ENCODE data around the gene OR2Y1. TPM values are rescaled to one million over a fixed set of nuclear protein-coding genes. Genes with fewer than 3 reads are reported as not detected.
A peak's percentile ranks its signal among the peaks of the same experiment; 100 is the strongest.
"Not testable (repeated sequence)": the region's sequence is repeated elsewhere in the genome, so short reads cannot be mapped to it uniquely, and the experiment has no call there.

The OR2Y1 gene
- total RNA-seq, 1 donor from 2014 or later = not detected

GRCh38 chr5:180739271-180739670 lies 587 bp downstream of the OR2Y1 start:
- DNase-seq = no peak

GRCh38 chr5:180736536-180736935 lies 3.3 kb downstream of the OR2Y1 start:
- DNase-seq = no peak

GRCh38 chr5:180724944-180725343 lies 14.9 kb downstream of the OR2Y1 start:
- no peak for DNase-seq

GRCh38 chr5:180723936-180724335 lies 15.9 kb downstream of the OR2Y1 start:
- DNase-seq = no peak

GRCh38 chr5:180720486-180720885 lies 19.4 kb downstream of the OR2Y1 start:
- DNase-seq = no peak

- no peak for DNase-seq
Observed at GRCh38 chr5:180719781-180720180, 20.1 kb downstream of the OR2Y1 start.

- peak; percentile 63 for DNase-seq
Observed at GRCh38 chr5:180718810-180719453, 20.9 kb downstream of the OR2Y1 start.

- DNase-seq = no peak
Observed at GRCh38 chr5:180717989-180718388, 21.9 kb downstream of the OR2Y1 start.

- no peak for DNase-seq
Observed at GRCh38 chr5:180704362-180704761, 35.5 kb downstream of the OR2Y1 start.

GRCh38 chr5:180703912-180704311 lies 35.9 kb downstream of the OR2Y1 start:
- DNase-seq = no peak

- not testable (repeated sequence) for DNase-seq
Observed at GRCh38 chr5:180703371-180703770, 36.5 kb downstream of the OR2Y1 start.

- DNase-seq = not testable (repeated sequence)
Observed at GRCh38 chr5:180700440-180700839, 39.4 kb downstream of the OR2Y1 start.

GRCh38 chr5:180699042-180699441 lies 40.8 kb downstream of the OR2Y1 start:
- no peak for DNase-seq

GRCh38 chr5:180696116-180696515 lies 43.7 kb downstream of the OR2Y1 start:
- no peak for DNase-seq

GRCh38 chr5:180692429-180692828 lies 47.4 kb downstream of the OR2Y1 start:
- no peak for DNase-seq

- DNase-seq = no peak
Observed at GRCh38 chr5:180691046-180691445, 48.8 kb downstream of the OR2Y1 start.

- DNase-seq = no peak
Observed at GRCh38 chr5:180690562-180690961, 49.3 kb downstream of the OR2Y1 start.

GRCh38 chr5:180689775-180690174 lies 50.1 kb downstream of the OR2Y1 start:
- DNase-seq = no peak

Small RNAs within 50 kb of the gene (small RNA-seq; reads per million reads assigned to genes)
- gene RNU1-17P (ENCODE audit: low replicate concordance) = not detected

Other genes with a start within 250 kb of the OR2Y1 start
- gene CNOT6, start 245.7 kb downstream of the OR2Y1 start, total RNA-seq = 24.2 TPM
- gene SCGB3A1, start 148.6 kb downstream of the OR2Y1 start, total RNA-seq = 16.5 TPM
- gene FLT4, start 90.5 kb downstream of the OR2Y1 start, total RNA-seq = 21.8 TPM
- gene MGAT1, start 62.7 kb upstream of the OR2Y1 start, total RNA-seq = 88.0 TPM
- 38.4 TPM for gene ZFP62, start 121.2 kb upstream of the OR2Y1 start, total RNA-seq
- not detected for gene BTNL8, start 159.1 kb upstream of the OR2Y1 start, total RNA-seq
- gene BTNL3, start 248.8 kb upstream of the OR2Y1 start, total RNA-seq = not detected

All from tongue (tissue), 3 donors.